Natural killer cell treated with Interleukin-12 subunit alpha and Interleukin-12 subunit beta and Interleukin-15 and Interleukin-18, amount 100 ng/mL, for 72 hours (primary cell): ENCODE results near the gene MYO5B. TPM values are rescaled to one million over a fixed set of nuclear protein-coding genes. Genes with fewer than 3 reads are reported as not detected.
"Not testable (repeated sequence)": the region's sequence is repeated elsewhere in the genome, so short reads cannot be mapped to it uniquely, and the experiment has no call there.

ENCODE experiments used
- ATAC-seq, 2 donors: fragments of 150-1000 bp; cut with Tn5 transposase in 1 of 2; sonication (Bioruptor Pico), chemical (Tn5 transposase) in 1 of 2; 2 replicates each; pipeline ENCODE4 v1.10.0; 2021
- DNase-seq: peaks from one replicate; pipeline ENCODE4 v3.0.0; 2022; ENCODE audit warnings: low spot score
- H3K27ac Mint-ChIP-seq, 2 donors: 1 replicate in 1 of 2; 2 replicates in 1 of 2; pipeline ENCODE4 v1.8.0; 2022; ENCODE audit warnings: mixed read lengths in 2 of 2, mild to moderate bottlenecking in 1 of 2, moderate library complexity in 1 of 2
- H3K27me3 Mint-ChIP-seq, 2 donors: 1 replicate in 1 of 2; 2 replicates in 1 of 2; pipeline ENCODE4 v1.8.0; 2022; ENCODE audit warnings: mixed read lengths in 2 of 2
- H3K36me3 Mint-ChIP-seq: one replicate; pipeline ENCODE4 v1.8.0; 2022; ENCODE audit warnings: mixed read lengths
- H3K4me1 Mint-ChIP-seq, 2 donors: 1 replicate in 1 of 2; 2 replicates in 1 of 2; pipeline ENCODE4 v1.8.0; 2022; ENCODE audit warnings: low read depth in 2 of 2, mixed read lengths in 2 of 2, mild to moderate bottlenecking in 1 of 2
- H3K4me3 Mint-ChIP-seq: one replicate; pipeline ENCODE4 v1.8.0; 2022; ENCODE audit warnings: mixed read lengths
- H3K9me3 Mint-ChIP-seq: 2 replicates; pipeline ENCODE4 v1.8.0; 2022; ENCODE audit warnings: mixed read lengths
- total RNA-seq, 2 donors: library from RNA; stranded (reverse); gene quantifications; one replicate each; pipeline ENCODE4 v1.2.3, GENCODE V29; 2022

Gene MYO5B
- total RNA-seq, 2 donors from 2014 or later = not detected

DNA sequence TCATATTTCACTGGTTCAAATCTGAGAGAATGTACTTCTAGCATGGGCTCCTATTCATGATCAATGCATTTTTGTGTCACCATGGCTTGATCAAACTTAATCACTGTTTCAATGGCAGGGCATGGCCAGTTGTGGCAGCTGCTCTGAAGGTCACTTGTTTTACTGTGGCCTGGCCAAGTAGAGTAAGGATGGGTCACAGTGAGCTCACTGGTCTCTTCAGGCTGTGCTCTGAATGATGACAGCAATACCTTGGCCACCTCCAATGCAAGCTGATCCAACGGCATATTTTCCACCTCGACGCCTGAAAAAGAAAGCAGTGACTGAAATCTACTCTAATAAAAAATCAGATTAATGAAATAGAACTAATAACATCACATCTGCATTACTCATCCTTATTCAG, 411.3 kb downstream of the MYO5B start:
- Mint-ChIP-seq H3K4me3 (peak overlapping the region; percentile 8), H3K36me3 (peaks cover 50% of the 10 kb centered on the region), H3K4me1 (peaks cover 50 to 54% of the 10 kb centered on the region in 2 donors), H3K27ac (peak overlapping the region; percentile 52 to 82)
- not testable (repeated sequence) for H3K9me3 Mint-ChIP-seq, H3K27me3 Mint-ChIP-seq, ATAC-seq, DNase-seq

DNA sequence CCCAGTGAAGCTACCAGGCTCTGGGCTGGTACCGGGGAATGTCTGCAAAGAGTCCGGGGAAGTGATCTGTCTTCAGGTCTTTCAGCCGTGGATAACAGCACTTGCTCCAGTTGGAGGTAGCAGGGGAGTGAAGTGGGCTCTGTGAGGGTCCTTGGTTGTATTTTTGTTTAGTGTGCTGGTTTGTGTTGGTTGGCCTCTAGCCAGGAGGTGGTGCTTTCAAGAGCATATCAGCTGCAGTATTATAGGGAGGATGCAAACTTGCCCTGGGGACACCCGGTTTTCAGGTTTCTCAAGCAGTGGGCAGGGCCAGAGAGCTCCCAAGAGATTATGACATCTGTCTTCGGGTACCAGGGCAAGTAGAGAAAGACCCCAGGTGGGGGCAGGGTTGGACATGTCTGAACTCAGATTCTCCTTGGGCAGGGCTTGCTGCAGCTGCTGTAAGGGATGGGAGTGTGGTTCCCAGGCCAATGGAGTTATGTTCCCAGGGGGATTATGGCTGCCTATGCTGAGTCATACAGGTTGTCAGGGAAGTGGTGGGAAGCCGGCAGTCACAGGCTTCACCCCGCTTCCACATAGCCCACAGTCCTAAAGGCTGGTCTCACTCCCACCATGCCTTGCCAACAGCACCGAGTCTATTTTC, 416.0 kb downstream of the MYO5B start:
- DNase-seq = no peak
- no peaks in the 10 kb centered on the region for H3K27me3 Mint-ChIP-seq
- H3K9me3 Mint-ChIP-seq = peaks cover 9% of the 10 kb centered on the region
- H3K4me3 Mint-ChIP-seq = no peak overlapping the region
- peaks cover 59% of the 10 kb centered on the region for H3K36me3 Mint-ChIP-seq
- peak overlapping the region in 1 of 2 donors; percentile 39 for H3K27ac Mint-ChIP-seq
- peaks cover 17 to 30% of the 10 kb centered on the region in 2 donors for H3K4me1 Mint-ChIP-seq
- no peak for ATAC-seq

Other genes starting within 250 kb of the MYO5B start
- gene CFAP53, start 71.3 kb upstream of the MYO5B start, total RNA-seq = under 1 TPM; 0.31 to 0.92 TPM
- gene MBD1, start 86.4 kb upstream of the MYO5B start, total RNA-seq = 100 to 1,000 TPM; 101 to 129 TPM
- gene CXXC1, start 92.5 kb upstream of the MYO5B start, total RNA-seq = 100 to 1,000 TPM; 108 to 162 TPM
- gene SKA1, start 179.9 kb upstream of the MYO5B start, total RNA-seq = 10 to 100 TPM; 18.8 to 38.0 TPM